RPMI8226 (cell line): ENCODE results near the gene SERTAD1.

Source experiments
- DNase-seq: peaks from one replicate; pipeline ENCODE4 v3.0.0-alpha.2; 2015

Gene SERTAD1

DNA sequence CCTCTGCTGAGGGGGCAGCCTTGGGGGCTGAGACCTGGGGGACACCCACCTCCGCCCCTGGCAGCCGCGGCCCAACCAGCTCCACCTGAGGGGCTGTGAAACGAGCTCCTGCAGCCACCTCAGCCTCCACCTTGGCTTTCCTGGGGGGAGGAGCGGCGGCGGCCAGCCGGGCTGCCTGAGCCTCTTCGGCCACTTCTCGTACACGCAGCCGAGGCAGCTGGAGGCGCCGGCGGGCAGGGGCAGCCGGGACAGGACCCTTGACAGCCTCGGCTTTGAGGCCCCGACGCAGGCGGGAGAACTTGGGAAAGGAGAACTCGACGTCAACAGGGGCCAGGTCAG, 28.3 kb downstream of the SERTAD1 start:
- no peak for DNase-seq

DNA sequence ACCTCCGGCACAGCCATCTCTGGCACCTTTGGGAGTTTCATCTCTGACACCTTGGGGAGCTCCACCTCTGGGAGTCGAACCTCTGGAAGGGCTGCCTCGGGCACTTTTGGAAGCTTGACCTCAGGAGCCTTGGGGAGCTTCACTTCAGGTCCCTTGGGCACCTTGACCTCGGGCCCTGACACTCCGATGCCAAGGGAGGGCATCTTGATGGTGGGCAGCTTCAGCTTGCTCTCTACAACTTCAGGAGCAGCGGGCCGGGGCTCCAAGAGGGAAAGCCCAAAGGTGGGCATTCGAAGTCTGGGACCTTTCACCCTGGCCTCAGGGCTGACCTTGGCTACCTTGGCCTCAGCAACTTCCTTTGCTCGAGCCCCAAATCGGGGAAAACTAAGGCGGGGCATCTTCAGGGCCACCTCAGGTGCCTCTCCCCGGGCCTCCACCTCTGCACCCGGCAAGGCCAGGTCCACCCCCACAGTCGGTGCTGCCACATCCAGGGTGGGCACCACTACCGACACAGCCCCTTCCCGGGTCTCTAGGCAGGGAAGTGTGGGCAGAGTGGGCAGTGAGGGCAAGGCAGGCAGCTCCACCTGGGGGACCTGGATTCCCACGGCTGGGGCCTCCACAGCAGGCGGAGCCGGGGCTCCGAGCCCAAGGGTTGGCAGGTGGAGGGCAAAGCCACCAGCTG, 28.8 kb downstream of the SERTAD1 start:
- DNase-seq = no peak

DNA sequence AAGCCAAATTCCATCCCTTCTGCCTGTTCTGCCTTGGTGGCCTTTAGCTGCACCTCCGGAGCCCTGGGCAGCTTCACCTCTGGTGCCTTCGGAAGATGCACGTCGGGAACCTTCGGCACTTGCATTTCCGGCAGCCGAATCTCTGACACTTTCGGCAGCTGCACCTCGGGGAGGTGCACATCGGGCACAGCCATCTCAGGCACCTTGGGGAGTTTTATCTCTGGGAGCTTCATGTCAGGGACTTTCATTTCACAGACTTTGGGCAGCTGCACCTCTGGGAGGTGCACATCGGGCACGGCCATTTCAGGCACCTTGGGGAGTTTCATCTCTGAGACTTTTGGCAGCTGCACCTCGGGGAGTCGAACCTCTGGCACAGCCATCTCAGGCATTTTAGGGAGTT, 29.8 kb downstream of the SERTAD1 start:
- DNase-seq = peak; percentile 49

DNA sequence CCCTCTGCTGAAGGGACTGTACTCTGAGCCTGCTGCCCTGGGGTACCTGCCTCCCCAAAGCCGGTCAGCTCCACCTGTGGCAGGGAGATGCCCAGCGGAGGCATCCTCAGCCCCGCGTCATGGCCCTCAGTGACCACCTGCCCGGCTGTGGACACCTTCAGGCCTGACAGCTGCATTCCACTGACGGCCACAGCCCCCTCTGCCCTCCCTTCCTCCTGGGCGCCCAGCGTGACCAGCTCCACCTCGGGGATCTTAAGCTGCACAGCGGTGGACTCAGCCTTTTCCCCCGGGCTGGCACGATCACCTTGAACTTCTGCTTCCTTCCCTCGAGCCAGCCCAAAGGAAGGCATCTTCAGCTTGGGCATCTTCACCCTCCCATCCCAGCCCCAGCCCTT, 31.0 kb downstream of the SERTAD1 start:
- no peak for DNase-seq

DNA sequence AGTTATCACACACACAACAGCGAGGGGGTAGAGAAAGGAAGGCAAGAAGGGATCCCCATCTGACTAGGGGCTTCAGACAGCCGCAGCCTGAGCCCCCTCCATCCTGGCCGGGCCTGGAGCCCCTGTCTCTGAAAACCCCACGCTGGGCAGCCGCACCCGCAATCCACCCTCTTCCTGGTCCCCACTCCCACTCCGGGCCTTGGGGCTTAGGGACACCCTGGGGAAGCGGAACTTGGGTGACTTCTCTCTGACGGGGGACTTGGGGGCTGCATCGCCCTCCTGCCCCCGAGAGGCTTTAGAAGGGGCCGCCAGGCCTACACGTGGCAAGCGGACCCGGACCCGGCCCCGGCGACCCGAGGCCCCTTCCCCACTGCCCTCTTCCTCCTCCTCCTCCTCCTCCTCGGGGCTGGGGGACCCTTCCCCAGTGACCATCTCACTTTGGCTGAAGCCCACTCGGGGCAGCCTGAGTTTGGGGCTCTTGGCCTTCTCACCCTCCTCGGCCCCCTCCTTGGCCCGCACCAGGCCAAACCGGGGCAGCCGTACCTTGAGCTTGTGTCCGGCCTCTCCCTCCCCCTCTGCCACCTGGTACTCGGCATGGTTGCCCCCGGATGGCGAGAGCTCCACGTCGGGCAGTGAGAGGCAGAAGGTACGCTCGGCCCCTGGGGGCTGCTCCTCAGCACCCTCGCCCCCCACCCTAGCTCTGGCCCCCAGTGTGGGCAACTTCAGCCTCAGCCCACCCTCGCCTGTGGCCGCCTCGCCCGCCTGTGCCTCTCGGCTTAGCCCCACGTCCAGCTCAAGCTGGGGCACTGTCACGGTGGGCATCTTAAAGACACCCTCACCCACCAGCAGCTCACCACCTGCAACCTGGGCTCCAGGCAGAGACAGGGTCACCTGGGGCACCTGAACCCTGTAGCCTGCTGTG, 31.6 kb downstream of the SERTAD1 start:
- no peak for DNase-seq

DNA sequence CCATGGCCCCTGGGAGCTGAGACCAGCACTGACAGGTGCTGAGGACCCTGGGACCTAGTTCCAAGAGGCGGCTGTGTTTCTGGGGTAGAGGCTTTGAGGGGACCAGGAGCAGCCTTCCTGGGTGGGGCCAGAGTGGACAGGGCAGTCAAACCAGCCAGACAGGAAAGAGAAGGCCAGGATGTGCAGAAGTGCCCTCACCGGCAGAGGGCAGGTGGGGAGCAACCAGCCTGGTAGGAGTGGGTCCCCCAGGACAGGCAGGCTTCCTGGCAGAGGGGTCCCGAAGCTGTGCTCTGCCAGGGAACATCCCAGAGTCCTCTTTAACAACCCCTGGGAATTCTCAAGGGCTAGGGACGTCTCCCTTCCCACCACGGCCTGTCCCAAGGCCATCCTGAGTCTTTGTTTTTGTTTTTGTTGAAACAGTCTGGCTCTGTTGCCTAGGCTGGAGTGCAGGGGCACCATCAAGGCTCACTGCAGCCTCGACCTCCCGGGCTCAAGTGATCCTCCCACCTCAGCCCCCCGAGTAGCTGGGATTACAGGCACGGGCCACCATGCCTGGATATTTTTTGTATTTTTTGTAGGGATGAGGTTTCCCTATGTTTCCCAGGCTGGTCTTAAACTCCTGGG, 32.8 kb downstream of the SERTAD1 start:
- DNase-seq = no peak

DNA sequence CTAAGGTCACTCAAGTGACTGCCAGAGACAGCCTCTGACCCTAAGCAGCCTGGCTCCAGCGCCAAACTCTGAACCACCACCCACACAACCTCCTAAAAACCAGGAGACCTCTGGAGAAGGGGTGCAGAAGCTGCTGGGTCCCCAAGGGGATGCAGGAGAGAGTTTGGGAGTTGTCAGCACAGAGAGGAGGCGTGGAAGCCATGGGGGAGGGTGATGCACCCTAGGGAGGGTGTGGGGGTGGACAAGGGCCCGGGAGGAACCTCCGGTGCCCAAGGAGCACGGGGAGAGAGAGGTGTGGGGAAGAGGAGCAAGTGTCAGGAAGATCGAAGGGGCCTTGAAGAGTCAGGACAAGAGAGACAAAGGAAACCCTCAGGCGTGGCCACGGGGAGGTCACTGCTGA, 33.7 kb downstream of the SERTAD1 start:
- no peak for DNase-seq

DNA sequence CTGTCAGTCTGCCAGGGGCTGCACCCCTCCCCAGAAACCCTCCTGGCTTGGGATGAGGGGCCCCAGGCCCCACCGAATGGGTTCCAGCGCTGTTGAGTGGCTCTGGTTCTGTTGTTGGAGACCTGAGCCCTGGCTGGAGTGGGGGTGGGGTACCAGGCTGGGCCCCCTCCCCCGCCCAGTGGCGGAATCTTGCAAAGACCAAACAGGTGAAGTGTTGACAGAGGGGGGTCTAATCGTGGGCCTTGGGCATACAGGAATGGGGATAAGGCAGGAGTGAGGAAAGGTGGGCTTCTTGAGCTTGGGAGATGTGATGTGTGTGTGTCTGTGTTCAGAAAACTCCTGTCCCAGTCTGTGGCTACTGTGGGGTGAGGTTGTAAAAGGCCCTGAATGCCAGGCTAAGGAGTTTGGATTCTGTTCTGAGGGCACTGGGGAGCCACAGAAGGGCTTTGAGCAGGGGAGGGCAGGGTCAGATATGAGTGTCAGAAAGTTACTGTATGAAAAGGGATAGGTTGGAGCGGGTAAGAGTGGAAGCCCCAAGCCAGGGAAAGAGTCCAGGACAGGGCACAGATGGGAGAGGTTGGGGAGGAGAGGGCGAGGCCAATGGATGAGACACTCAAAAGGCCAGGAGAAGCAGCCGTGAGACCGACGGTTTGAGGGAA, 35.6 kb downstream of the SERTAD1 start, which contains the start of gene HIPK4:
Gene HIPK4 (minus strand): TSS at position 98 of the 659 bp plus-strand sequence. CDS start 279 bp downstream, outside the sequence.
- DNase-seq = no peak

DNA sequence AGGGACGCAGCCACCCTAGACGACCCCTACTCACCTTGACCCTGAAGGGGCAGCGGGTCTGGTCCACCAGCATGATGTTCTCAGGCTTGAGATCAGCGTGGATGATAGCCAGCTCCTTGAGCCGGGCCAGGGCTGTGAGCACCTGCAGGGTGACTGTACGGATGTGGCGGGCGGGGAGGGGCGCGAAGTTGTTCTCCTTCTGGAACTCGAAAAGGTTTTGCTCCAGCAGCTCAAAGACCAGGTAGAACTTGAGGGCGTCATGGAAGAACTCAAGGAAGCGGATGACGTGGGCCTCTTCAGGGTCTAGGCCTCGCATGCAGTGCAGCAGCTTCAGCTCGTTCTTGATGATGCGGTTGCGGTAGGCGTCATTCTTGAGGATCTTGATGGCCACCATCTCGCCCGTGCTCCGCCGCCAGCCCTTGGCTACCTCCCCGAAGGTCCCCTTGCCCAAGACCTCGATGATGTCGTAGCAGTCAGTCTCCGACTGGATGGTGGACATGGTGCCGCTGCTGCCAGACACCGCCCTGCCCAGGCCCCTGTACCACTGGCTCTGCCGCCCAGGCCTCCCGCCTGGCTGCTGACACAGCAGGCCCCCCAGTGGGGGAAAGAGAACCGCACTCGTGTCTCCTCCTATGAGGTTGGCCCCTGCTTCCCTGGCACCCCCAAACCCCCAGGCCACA, 36.2 kb downstream of the SERTAD1 start:
- no peak for DNase-seq

DNA sequence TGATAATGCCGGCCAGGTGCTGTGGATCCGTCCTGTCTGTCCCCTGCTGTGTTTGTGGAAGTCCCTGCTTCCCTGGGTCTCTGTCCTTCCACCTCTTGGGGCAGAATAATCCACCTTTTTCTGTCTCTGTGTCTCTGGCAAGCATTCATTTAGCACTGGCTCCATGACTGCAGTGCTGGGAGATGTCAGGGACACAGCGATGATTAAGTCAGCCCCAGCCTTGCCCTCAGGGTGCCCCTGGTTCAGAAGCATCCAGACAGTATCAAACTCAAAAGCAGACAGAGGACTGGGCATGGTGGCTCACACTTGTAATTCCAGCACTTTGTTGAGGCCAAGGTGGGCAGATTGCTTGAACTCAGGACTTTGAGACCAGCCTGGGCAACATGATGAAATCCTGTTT, 37.3 kb downstream of the SERTAD1 start:
- DNase-seq = no peak

DNA sequence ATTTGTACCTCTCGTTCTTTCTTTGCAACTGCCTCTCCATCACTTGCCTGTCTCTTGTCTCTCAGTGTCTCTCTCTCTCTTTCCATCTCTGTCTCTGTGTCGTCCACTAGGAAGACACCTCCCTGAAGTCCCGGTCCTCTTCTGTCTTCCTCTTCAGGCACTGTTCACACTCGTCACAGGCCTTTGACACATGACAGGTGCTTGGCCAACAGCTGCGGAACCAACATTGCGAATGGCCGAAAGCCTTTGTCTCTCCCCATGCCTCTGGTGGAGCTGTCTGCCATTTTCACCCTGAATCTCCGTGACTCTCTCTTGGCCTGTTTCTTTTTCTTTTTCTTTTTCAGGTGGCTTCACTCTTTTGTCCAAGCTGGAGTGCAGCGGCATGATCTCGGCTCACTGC, 38.6 kb downstream of the SERTAD1 start:
- no peak for DNase-seq

DNA sequence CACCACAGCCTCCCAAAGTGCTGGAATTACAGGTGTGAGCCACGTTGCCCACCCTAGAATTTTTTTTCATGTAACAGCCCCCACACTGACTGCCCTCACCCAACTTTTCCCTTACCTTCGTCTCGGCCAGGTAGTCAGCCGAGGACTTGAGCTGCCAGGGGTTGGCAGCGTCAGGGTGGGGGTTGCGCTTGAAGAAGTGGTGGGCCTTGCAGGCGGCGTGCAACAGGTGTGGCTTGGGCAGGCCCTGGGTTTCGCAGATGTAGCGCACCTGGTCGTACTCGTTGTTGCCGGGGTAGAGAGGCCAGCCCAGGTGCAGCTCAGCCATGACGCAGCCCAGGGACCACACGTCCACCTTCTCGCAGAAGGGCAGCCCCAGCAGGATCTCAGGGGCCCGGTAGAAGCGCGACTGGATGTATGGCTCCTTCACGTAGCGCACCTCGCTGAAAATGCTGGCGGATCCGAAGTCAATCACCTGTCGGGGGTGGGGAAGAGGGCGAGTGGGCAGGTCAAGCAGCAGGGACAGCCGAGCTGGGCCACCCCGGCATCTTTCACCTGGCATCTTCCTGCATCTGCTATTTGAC, 42.0 kb downstream of the SERTAD1 start:
- no peak for DNase-seq

DNA sequence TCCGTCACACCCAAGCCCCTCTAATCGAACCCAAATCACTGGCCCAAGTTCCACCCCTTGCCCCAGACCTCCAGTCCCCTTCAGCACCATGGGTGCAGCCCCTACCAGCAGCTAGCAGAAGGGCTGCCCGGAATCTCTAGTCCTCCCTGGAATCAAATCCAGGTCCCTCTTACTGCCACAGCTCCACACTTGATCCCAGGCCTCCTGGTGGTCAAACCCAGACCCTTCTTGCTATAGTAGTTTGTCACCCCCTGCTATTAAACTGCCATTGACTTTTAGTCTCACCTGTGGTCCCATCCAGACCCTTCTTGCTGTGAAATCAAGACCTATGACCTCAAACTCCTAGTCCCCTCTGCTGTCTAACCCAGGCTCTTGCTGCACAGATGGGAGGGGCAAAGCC, 44.5 kb downstream of the SERTAD1 start:
- no peak for DNase-seq

DNA sequence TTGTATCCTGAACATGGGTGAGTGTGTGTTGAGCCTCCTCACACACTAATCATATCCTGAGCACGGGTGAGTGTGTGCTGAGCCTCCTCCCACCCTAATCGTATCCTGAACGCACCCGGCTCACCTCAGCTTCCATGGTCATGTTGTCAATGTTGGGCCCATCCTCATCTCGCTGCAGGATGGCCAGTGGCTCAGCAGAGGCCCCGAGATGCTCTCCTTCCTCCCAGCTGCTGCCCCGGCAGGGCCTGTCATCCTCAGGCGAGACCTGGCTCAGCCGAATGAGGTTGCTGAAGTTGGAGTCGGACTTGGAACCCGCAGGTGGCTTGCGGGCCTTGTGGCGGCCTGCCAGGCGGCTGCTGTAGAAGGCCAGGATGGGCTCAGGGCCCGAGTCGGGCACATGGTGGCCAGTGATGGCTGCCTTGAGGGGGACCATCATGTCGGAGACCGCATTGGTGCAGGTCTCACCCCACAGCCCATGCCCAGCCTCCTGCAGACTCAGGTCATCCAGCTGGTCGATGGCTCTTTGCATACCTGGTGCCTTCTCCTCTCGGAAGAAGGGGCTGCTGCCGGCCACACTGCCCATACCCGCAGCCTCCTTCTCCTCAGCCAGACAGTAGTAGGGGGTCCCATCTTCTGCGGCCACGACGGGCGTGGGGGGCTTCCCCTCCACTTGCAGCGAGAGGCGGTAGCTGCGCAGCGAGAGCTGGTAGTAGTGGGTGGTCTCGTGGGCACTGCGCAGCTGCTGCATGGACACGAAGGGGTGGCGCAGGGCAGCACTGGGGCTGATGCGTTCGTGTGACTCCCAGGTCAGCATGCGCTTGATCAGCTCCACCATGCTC, 45.4 kb downstream of the SERTAD1 start:
- DNase-seq = no peak

DNA sequence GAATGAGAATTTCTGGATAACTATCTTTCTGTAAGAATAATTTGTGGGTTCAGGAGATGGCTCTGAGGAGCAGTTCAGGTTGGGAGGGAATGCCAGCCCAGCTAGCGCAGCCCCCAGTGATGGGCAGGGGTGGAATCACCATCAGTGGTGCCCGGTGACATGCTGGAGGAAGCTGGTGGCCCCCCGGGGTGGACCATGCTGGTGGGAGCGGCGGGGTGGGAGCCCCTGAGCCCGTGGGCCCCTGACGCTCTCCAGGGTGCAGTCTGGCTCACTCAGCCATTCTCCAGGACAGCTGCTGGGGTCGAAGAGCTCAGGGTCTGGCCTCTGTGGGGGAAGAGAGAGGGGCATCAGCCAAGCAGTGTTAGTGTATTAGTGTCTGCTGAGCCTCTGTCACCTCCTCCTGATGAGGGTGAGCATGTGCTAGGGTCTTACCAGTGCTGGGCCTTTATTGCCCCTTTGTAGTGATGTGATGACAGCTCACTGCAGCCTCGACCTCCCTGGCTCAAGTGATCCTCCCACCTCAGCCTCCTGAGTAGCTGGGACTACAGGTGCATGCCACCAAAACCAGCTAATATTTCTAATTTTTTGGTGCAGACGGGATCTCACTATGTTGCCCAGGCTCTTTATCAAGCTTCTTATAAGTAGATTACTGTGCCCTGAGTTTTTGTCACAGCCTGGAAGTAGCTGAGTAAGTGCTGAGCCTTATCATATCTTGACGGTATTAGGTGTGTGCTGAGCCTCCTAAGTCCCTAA, 46.2 kb downstream of the SERTAD1 start:
- no peak for DNase-seq

DNA sequence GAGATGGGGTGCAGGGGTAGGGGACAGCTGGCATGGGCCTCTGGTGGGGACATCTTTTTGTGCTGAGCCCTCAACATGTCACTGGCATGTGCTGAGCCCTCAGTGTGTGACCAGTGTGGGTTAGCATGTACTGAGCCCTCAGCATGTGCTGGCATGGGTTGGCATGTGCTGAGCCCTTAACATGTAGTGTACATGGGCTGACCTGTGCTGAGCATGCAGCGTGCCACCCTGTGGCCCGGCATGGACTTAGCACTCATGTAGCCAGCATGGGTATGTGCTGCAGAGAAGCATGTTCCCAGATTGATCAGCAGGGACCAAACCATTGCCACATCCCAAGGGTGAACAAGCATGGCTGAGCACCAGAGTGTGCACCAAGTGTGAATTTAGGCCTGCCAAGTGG, 47.3 kb downstream of the SERTAD1 start:
- no peak for DNase-seq

DNA sequence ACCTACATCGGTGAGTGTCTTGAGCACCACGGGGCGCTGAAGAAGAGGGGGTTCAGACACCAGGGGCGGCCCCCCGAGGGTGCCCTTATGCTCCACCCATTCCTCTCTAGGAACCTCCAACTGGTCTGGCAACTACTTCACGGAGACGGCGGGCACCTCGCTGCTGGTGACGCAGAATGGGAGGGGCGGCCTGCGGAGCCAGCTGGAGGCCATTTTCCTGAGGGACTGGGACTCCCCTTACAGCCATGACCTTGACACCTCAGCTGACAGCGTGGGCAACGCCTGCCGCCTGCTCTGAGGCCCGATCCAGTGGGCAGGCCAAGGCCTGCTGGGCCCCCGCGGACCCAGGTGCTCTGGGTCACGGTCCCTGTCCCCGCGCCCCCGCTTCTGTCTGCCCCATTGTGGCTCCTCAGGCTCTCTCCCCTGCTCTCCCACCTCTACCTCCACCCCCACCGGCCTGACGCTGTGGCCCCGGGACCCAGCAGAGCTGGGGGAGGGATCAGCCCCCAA, 47.9 kb downstream of the SERTAD1 start:
- no peak for DNase-seq

DNA sequence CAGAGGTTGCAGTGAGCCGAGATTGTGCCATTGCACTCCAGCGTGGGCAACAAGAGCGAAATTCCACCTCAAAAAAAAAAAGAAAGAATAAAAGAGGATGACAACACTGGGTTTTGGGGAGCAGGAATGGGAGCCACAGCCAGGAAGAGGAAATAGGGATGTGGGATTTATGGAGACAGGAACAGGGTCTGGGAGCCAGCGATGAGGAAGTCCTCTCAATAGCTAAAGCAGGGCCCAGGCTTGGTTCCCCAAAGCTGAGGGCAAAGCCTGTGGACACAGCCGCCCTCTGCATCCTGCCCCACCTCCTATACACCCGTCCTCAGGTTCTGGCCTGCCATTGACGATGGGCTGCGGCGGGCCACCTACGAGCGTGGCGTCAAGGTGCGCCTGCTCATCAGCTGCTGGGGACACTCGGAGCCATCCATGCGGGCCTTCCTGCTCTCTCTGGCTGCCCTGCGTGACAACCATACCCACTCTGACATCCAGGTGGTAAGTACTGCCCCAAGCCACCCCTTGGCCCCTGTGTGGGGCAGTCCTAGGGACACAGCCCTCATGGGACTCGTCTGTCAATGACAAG, 49.4 kb downstream of the SERTAD1 start:
- DNase-seq = no peak

DNA sequence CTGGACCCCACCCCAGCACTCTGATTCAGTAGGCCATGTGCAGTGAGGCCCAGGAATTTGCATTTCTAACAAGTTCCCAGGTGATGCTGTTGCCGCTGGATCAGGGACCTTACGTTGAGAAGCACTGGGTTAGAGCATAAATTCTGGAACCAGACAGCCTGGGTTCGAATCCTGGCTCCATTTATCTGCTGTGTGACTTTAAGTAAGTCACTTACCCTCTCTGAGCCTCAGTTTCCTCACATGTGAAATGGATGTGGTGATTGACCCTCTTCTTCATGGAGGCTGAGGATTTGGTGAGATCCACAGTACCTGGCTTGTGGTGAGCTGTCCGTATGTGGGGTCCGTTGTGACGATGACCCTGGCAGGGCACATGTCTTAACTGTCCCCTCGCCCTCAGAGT, 51.7 kb downstream of the SERTAD1 start:
- DNase-seq = no peak

DNA sequence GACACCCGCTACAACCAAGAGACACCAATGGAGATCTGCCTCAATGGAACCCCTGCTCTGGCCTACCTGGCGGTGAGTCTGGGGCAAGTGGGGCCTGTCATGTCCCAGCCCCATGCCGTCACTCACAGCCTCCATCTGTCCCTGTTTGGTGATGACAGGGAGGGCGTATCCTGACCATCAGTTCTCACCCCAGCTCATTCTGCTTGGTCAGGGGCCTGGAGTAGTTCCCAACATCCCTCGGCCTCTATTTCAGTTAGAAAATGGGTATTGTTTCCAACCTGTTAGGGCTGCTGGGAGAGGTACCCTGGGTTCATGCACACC, 54.0 kb downstream of the SERTAD1 start:
- no peak for DNase-seq
